HepG2 (cell line): ENCODE measurements around the gene DNLZ.

Experiments used
- BRCA1 ChIP-seq: sonication (generic); formaldehyde crosslinking; IDR thresholded peaks from 2 replicates; pipeline ENCODE4 v1.4.0; 2020; ENCODE audit warnings: missing genetic modification reagents
- EP300 ChIP-seq, 3 experiments: sonication (generic) in 1 of 3; formaldehyde crosslinking in 1 of 3; IDR thresholded peaks; 2 replicates each; pipeline versions ENCODE4 v1.5.1 to v1.6.1; 2011 to 2020; ENCODE audit warnings: low read depth in 2 of 3, low read length in 2 of 3, borderline replicate concordance in 1 of 3, improper control_type of control experiment in 1 of 3, mild to moderate bottlenecking in 1 of 3, missing genetic modification reagents in 1 of 3, moderate library complexity in 1 of 3
- FOXK2 ChIP-seq: fragments of 450-650 bp; IDR thresholded peaks from 2 replicates; pipeline ENCODE4 v1.6.1; 2016
- JUNB ChIP-seq: sonication (generic); formaldehyde crosslinking; IDR thresholded peaks from 2 replicates; pipeline ENCODE4 v1.8.0; 2022; ENCODE audit warnings: missing genetic modification reagents, mild to moderate bottlenecking, borderline replicate concordance
- PAX8 ChIP-seq: sonication (generic); formaldehyde crosslinking; IDR thresholded peaks from 2 replicates; pipeline ENCODE4 v1.8.0; 2022; ENCODE audit warnings: mild to moderate bottlenecking, missing genetic modification reagents, borderline replicate concordance
- SMAD3 ChIP-seq: sonication (generic); formaldehyde crosslinking; IDR thresholded peaks from 2 replicates; pipeline ENCODE4 v1.4.0; 2020; ENCODE audit warnings: missing genetic modification reagents
- SNAPC4 ChIP-seq: sonication (generic); formaldehyde crosslinking; IDR thresholded peaks from 2 replicates; pipeline ENCODE4 v1.4.0; 2020; ENCODE audit warnings: mild to moderate bottlenecking, missing genetic modification reagents
- TARDBP ChIP-seq: sonication (generic); formaldehyde crosslinking; IDR thresholded peaks from 2 replicates; pipeline ENCODE4 v1.8.0; 2022; ENCODE audit warnings: mild to moderate bottlenecking, missing genetic modification reagents
- ZNF232 ChIP-seq: sonication (generic); formaldehyde crosslinking; IDR thresholded peaks from 2 replicates; pipeline ENCODE4 v1.4.0; 2020; ENCODE audit warnings: missing genetic modification reagents, borderline replicate concordance
- ZNF329 ChIP-seq: sonication (generic); formaldehyde crosslinking; IDR thresholded peaks from 2 replicates; pipeline ENCODE4 v1.9.0; 2021; ENCODE audit warnings: low read depth, mild to moderate bottlenecking, missing genetic modification reagents
- ZNF343 ChIP-seq: sonication (generic); formaldehyde crosslinking; IDR thresholded peaks from 2 replicates; pipeline ENCODE4 v1.4.0; 2020; ENCODE audit warnings: mild to moderate bottlenecking, missing genetic modification reagents
- ZNF512 ChIP-seq: sonication (generic); formaldehyde crosslinking; IDR thresholded peaks from 2 replicates; pipeline ENCODE4 v1.4.0; 2020; ENCODE audit warnings: mild to moderate bottlenecking, missing genetic modification reagents
- ZNF564 ChIP-seq: sonication (generic); formaldehyde crosslinking; IDR thresholded peaks from 2 replicates; pipeline ENCODE4 v1.8.1; 2023; ENCODE audit warnings: mild to moderate bottlenecking, missing genetic modification reagents
- TF ChIP-seq, protein P1 (sequence below), 2 experiments: sonication (generic) in 1 of 2; formaldehyde crosslinking in 1 of 2; IDR thresholded peaks; 2 replicates each; pipeline versions ENCODE4 v1.6.1 to v1.9.0; 2014 to 2022; ENCODE audit warnings: antibody characterized with exemption in 1 of 2, borderline replicate concordance in 1 of 2, inconsistent platforms in 1 of 2, low read depth in 1 of 2, missing genetic modification reagents in 1 of 2

GRCh38 chr9:136348691-136349090 is 14.9 kb downstream of the DNLZ start:
- no peak for TF ChIP-seq BRCA1 (CRISPR knock-in tag)
- TF ChIP-seq ZNF512 = no peak
- TF ChIP-seq ZNF329 (CRISPR knock-in tag) = no peak
- TF ChIP-seq SMAD3 (CRISPR knock-in tag) = no peak
- TF ChIP-seq PAX8 (CRISPR knock-in tag) = no peak
- TF ChIP-seq ZNF232 (CRISPR knock-in tag) = no peak
- TF ChIP-seq FOXK2 = no peak
- no peak for TF ChIP-seq ZNF564 (CRISPR knock-in tag)
- TF ChIP-seq EP300 (IDR thresholded peaks at IDR 0.05; ENCODE audit: low read depth in 2 of 2, low read length in 2 of 2) = no peak
- no peak for TF ChIP-seq EP300 (CRISPR knock-in tag; IDR thresholded peaks at IDR 0.05; ENCODE audit: borderline replicate concordance)
- TF ChIP-seq ZNF343 = no peak
- TF ChIP-seq TARDBP = no peak
- TF ChIP-seq, protein P1, sequence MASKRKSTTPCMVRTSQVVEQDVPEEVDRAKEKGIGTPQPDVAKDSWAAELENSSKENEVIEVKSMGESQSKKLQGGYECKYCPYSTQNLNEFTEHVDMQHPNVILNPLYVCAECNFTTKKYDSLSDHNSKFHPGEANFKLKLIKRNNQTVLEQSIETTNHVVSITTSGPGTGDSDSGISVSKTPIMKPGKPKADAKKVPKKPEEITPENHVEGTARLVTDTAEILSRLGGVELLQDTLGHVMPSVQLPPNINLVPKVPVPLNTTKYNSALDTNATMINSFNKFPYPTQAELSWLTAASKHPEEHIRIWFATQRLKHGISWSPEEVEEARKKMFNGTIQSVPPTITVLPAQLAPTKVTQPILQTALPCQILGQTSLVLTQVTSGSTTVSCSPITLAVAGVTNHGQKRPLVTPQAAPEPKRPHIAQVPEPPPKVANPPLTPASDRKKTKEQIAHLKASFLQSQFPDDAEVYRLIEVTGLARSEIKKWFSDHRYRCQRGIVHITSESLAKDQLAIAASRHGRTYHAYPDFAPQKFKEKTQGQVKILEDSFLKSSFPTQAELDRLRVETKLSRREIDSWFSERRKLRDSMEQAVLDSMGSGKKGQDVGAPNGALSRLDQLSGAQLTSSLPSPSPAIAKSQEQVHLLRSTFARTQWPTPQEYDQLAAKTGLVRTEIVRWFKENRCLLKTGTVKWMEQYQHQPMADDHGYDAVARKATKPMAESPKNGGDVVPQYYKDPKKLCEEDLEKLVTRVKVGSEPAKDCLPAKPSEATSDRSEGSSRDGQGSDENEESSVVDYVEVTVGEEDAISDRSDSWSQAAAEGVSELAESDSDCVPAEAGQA (IDR thresholded peaks at IDR 0.05; ENCODE audit: low read depth) = no peak
- TF ChIP-seq, protein P1 (CRISPR knock-in tag; IDR thresholded peaks at IDR 0.05; ENCODE audit: borderline replicate concordance) = no peak
- no peak for TF ChIP-seq JUNB (CRISPR knock-in tag)
- TF ChIP-seq SNAPC4 (CRISPR knock-in tag) = no peak
